Measurements from ENCODE around the gene YRDC. TPM values are rescaled to one million over a fixed set of nuclear protein-coding genes. Genes with fewer than 3 reads are reported as not detected.
A peak's percentile ranks its signal among the peaks of the same experiment; 100 is the strongest.

Gene YRDC
- polyA plus RNA-seq, 3 donors = 11.5 to 14.0 (median 12.2) TPM

DNA sequence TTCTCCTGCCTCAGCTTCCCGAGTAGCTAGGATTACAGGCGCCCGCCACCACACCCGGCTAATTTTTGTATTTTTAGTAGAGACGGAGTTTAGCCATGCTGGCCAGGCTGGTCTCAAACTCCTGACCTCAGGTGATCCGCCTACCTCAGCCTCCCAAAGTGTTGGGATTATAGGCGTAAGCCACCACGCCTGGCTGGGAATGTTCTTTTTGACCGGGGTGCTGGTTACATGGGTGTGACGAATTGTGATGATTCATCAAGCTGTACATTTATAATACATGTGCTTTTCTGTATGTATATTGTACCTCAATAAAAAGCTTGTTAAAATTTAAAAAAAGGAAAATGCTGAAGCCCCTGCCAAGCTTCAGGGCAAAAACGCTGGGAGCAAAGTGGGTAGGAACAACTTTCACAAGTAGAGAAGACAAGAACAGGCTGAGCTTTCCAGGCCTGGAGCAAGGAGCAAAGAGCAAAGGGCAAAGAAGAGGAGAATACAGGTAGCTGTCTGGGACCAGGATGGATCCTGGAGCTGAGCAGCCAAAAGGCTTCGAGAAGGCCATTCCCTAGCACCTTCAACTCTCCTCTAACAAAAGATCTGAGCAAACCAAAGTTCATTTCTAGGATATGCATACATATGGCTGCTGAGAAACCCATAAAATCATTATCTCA is 20.5 kb upstream of the YRDC start:
- DNase-seq = no peak

GRCh38 chr1:37825506-37825905 is 17.5 kb upstream of the YRDC start:
- no peak for DNase-seq

DNA sequence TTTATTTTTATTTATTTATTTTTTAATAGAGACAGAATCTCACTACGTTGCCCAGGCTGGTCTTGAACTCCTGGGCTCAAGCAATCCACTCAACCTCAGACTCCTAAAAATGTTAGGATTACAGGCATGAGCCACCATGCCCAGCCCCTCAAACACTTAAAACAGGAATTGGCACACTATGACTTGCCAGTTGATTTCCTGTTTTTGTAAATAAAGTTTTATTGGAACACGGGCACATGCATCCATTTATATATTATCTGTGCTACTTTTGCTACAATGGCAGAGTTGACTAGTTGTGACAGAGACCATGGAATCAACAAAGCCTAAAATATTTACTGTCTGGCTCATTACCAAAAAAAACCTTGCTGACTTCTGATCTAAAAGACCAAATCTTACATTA is 16.0 kb upstream of the YRDC start:
- no peak for DNase-seq

DNA sequence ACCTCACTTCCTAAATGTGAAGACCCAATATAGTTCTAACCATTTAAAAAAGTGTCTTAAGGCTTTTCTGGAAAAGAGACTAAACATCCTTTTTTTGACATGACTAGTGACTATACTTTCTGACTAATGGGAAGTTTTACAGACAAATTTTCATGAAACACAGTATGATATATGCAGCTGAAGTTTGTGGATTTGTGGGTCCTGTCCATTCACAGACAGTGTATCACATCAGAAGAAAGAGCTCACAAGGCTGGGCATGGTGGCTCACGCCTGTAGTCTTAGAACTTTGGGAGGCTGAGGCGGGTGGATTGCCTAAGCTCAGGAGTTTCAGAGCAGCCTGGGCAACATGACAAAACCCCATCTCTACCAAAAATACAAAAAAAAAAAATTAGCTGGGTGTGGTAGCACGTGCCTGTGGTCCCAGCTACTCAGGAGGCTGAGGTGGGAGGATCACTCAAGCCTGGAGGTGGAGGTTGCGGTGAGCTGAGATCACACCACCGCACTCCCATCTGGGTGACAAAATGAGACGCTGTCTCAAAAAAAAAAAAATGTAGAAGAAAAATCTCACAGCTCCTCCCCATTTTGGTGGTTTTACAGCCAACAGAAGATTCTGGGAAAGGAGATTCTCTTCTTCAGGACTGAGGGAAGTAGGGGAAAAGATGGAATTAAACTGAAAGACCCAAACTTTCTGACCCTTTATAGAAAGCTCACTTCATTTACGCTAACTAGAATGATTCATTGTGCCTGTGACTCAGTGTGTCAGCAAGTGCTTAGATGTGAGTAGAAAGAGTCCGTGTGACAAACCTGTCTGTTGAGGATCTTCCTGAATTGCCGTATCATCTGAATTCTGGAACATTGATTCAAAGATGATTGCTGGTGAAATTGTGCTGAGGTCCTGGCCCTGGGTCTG is 15.2 kb upstream of the YRDC start:
- no peak for DNase-seq

DNA sequence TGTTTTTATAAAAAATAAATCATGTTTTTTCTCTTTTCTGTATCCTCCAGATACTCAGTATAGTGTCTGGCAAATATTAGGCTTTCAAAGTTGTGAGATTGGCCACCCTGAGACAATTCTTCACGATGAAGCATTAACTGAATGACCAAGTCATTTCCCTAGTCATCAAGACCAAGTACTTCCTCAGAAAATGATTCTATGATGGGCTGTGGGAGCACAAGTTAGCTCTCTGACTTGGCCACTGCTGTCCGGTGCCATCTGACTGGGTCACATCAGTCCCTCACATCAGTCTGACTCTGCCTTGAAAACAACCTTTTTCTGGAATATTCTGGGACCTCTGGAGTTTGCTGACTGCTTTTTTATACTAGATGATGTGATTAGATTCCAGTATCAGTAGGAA is 13.5 kb upstream of the YRDC start:
- DNase-seq = no peak

- no peak for DNase-seq
Observed at GRCh38 chr1:37817481-37817880, 9.5 kb upstream of the YRDC start.

DNA sequence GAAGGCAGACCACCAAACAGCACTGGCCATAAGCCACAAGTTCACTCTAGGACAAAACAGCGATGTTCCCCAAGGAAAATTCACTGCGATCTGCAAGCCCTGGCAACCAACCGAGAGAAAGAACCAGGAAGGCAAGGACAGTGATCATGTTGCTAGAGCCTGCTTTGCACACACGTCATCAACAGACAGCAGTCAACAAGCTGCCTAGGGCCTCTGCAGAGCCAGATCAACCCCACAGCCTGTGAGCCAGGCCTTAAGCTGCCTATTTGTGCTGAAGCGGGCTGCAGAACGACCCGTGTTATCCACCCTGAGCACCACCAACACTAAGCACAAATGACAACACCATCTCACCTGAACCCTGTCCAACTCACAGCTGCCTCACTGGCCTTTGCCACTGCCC is 6.2 kb upstream of the YRDC start:
- DNase-seq = no peak

- DNase-seq = no peak
Observed at GRCh38 chr1:37813529-37814145, 5.6 kb upstream of the YRDC start.

DNA sequence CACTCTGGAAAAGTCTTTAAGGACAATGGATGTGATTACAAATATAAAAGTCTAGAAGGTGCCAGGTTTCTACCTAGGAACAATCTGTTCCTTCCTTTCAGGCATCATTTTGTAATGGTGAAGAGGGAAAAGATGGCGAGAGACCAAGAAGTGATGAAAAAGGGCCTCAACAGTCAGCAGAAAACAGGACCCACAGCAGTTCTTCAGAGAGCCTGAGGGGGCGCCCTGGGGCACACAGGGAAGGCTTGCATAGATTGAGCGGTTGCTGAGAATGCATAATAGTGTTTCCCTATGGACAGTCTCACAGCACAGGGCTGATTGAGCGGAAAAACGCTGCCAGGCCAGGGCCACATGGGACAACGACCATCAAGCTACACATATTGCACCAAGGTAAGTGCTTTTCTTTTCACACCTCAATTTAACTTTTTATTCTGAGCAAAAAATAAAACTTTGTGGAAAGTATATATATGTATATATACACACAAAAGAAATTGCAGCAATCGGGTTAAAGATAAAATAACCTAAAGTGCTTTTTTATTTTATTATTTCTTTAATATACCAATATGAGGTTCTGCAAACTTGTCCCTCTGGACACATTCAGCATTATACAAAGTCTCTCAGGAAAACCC is 3.1 kb upstream of the YRDC start:
- peak; percentile 62 for DNase-seq

- no peak for DNase-seq
Observed at GRCh38 chr1:37809942-37810341, 1.9 kb upstream of the YRDC start.

DNA sequence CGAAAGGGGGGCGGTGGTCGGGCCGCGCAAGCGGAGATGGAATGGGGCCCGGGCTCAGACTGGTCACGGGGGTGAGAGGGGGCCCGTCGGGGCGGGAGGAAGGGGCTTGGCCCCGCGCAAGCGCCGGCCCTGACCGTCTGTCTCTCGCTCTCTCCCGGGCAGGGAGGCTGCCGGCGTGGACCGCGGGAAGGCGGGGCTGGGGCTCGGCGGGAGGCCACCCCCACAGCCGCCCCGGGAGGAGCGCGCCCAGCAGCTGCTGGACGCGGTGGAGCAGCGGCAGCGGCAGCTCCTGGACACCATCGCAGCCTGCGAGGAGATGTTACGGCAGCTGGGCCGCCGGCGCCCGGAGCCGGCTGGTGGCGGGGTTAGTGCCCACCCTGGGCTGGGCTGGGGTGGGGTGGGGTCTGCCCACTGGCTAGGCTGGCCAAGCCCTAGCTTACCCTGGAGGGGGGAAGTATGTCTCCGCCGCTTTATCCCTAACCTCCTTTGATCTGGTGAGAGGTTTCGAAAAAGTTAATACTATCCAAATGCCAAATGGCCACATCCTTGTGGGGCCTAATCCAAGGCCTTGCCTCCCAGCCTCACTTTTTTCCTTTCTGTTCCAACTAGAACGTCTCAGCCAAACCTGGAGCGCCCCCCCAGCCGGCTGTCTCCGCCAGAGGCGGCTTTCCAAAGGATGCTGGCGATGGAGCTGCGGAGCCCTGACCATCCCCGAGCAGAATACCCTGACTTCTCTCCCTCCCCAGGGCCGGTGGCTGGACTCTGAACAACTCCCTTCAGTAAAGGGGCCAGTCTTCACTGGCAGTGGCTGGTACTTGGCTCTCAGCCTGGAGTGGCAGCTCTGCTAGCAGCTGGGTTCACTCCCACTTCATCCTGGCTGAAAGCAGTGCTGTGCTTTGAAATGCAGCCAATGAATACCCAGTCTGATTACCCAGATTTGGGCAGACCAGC is 636 bp upstream of the YRDC start:
- DNase-seq = peak; percentile 71

DNA sequence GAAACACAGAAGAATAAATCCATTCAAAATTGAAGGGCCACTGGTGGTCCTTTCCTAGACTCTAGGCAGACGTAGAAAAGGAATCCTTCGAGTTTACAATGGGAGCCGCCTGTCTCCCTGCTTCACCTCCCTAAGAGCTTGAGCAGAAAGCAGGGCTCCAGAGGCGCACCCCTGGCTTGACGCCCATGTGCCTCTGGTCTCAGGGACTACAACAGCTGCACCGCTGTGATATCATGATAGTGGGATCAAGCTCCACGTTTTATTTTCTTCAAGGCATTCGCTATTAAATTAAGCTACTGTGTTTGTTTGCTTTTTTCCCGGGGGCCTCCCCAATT is 821 bp downstream of the YRDC start:
- no peak for DNase-seq

- no peak for DNase-seq
Observed at GRCh38 chr1:37802439-37802838, 5.6 kb downstream of the YRDC start.

DNA sequence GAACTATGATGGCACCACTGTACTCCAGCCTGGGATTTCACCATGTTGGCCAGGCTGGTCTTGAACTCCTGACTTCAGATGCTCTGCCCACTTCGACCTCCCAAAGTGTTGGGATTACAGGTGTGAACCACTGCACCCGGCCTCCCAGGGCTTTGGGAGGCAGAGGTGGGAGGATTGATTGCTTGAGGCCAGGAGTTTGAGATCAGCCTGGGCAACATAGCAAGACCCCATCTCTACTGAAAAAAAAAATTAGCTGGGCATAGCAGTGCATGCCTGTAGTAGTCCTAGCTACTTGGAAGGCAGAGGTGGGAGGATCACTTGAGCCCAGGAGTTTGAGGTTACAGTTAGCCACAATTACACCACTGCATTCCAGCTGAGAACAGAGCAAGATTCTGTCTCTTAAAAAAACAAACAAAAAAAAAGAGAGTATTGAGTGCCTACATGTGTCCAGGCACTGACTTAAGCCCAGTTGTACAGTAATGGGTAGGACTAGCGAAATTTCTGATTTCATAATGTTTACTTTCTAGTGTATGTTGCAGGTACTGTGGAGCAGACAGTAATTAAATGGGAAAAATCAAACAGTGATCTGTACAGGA is 10.2 kb downstream of the YRDC start:
- no peak for DNase-seq

- no peak for DNase-seq
Observed at GRCh38 chr1:37795340-37796125, 12.5 kb downstream of the YRDC start.

DNA sequence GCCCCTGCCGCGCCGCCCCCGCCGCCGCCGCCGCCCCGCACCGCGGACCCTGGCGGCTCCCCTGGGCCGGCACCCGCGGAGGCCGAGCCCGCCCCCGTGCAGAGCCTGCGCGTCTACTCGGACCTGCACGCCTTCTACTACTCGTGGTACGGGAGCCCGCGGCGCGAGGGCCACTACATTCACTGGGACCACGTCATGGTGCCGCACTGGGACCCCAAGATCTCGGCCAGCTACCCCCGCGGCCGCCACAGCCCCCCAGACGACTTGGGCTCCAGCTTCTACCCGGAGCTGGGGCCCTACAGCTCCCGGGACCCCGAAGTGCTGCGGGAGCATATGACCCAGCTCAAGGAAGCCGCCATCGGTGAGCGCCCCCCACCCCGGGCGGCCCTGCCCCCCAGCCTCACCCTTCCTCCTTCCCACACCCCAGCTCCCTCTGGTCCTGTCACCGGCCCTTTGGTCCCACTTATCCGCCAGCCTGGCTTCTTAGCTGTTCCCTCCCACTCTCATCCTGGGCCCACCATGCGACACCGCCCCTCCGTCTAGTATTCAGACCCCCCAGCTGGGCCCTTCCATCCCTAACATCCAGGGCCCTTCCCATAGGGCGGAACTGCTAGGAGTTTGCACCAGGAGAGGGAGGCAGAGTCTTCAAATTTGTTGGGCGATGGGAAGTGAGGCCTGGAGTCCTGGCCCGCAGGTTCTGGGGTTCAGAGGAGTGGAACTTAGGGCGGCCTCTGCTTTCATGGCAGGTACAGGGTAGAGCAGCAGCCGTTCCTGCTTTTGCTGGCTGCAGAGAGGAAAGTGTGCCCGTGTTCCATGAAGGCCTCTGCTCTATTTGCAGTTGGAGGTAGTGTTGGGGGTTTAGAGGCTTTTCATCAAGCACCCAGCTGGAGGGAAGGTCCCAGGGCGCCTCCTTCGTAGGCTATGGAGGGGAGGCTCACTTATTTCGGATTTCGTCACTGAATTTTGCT is 13.4 kb downstream of the YRDC start:
- no peak for DNase-seq

GRCh38 chr1:37793773-37794371 is 14.1 kb downstream of the YRDC start, which contains the start of gene MANEAL:
TSS of gene MANEAL (plus strand) at chr1:37793847. CDS start at chr1:37794183, 336 bp downstream.
- peak; percentile 58 for DNase-seq

- DNase-seq = no peak
Observed at GRCh38 chr1:37792943-37793686, 14.9 kb downstream of the YRDC start.

Data from renal pelvis (tissue), 4 donors.